HG02870 (cell line): ENCODE measurements around the gene MTOR.
"Not testable (repeated sequence)": the region's sequence is repeated elsewhere in the genome, so short reads cannot be mapped to it uniquely, and the experiment has no call there.

Experiments used
- ATAC-seq: cut with Tn5 transposase; IDR thresholded peaks from one replicate; pipeline ENCODE4 v1.9.1; 2021; ENCODE audit warnings: mild to moderate bottlenecking, moderate library complexity; ENCODE audit not compliant: unreplicated experiment

Gene MTOR

DNA sequence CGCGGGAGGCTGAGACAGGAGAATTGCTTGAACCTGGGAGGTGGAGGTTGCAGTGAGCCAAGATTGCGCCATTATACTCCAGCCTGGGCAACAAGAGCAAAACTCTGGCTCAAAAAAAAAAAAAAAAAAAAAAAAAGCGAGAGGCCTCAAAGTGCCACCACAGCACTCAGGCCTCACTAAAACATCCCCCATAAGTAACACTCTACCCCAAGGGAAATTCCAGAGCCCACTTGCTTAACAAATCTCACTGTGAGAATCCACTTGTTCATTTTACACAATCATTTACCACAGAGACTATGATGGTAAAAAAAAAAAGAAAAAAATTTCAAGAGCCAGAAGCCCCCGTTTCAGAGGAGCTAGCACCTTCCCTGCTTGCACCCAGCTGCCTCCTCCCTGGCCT is 136.4 kb downstream of the MTOR start:
- ATAC-seq, result no peak

- no peak for ATAC-seq
Observed at GRCh38 chr1:11124965-11125364, 137.4 kb downstream of the MTOR start.

DNA sequence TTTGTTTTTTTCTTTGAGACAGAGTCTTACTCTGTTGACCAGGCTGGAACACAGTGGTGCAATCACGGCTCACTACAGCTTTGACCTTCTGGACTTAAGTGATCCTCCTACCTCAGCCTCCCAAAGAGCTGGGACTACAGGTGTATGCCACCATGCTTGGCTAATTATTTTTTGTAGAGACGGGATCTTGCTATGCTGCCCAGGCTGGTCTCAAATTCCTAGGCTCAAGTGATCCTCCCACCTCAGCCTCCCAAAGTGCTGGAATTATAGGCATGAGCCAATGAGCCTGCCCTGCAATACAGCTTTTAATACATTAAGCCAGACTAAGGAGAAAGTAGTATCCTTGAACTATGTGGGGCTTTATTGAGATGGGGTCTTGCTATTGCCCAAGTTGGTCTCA is 146.0 kb downstream of the MTOR start:
- ATAC-seq, result no peak

GRCh38 chr1:11114966-11115365 is 147.4 kb downstream of the MTOR start:
- no peak for ATAC-seq

DNA sequence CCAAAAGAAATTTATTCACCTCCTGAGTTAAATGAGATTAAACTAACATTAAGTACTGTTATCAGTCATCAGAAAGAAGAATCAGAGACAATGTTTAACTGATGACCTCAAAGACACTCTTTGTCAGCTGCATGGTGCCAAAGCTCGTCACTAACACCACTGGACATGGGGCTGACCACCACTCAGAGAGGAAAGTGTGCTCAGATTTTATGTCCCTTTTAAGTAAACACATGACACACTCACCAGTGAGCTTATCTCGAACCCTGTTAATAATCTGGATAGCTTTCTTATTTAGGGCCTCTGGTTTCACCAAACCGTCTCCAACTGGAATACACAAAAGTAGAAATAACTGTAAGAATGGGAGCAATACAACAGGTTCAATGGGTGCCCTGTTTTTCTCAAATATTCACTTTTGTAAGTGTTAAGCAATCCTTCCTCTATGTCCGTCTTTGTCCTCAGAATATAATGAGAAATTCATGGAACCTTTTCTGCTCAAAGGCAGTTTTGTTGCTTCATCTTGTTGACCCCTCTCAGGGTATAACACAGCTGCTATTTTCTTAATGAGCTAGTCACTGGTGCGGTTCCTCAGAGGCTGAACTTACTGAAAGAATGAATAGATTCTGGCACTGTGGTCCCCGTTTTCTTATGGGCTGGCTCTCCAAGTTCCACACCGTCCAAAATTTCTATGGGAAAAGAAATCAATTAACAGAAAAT is 153.1 kb downstream of the MTOR start:
- ATAC-seq, result no peak

DNA sequence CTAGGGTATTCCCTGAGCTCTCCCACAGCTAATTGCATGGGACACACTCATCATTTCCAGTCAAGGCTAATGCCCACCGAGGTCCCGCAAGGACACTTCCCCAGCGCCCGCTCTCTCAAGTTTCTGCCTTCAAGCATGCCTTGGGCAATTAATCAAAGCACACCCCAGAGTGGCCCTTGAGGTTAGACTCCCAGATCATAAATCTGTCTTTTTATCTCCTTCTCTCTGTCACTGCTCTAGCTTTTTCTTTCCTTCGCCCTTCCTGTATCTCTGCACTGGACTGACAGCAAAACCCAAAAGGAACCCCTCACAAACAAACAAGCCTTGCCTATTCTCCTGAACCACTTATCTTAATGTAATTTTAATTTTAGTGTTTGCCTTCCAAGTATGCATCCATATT is 154.8 kb downstream of the MTOR start:
- ATAC-seq, result no peak

GRCh38 chr1:11105586-11105985 is 156.8 kb downstream of the MTOR start:
- no peak for ATAC-seq

GRCh38 chr1:11101347-11101746 is 161.0 kb downstream of the MTOR start:
- no peak for ATAC-seq

DNA sequence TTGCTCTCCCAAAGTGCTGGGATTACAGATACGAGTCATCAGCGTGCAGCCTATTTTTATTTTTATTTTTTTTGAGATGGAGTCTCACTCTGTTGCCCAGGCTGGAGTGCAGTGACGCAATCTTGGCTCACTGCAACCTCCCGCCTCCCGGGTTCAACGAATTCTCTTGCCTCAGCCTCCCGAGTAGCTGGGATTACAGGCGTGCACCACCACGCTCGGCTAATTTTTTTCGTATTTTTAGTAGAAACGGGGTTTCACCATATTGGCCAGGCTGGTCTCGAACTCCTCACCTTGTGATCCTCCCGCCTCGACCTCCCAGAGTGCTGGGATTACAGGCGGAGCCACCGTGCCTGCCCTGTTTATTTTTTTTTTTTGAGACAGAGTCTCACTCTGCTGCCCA is 161.5 kb downstream of the MTOR start:
- not testable (repeated sequence) for ATAC-seq

DNA sequence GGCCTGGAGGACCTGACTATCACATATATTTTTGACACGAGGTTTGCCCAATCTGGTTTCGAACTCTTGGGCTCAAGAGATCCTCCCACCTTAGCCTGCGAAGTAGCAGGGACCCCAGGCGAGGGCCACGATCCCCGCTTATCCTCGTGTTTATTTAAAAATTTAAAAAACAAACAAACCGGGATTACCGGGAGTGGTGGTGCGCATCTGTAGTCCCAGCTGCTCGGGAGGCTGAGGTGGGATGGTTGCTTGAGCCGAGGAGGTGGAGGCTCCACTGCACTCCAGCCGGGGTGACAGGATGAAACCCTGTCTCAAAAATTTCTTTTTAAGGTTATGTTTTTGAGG is 162.2 kb downstream of the MTOR start:
- ATAC-seq, result no peak

- ATAC-seq, result peak; percentile 80
Observed at GRCh38 chr1:11099310-11100148, 162.8 kb downstream of the MTOR start, which contains the start of gene EXOSC10. EXOSC10 (minus strand) TSS chr1:11099869; CDS start chr1:11099831, 38 bp downstream.

DNA sequence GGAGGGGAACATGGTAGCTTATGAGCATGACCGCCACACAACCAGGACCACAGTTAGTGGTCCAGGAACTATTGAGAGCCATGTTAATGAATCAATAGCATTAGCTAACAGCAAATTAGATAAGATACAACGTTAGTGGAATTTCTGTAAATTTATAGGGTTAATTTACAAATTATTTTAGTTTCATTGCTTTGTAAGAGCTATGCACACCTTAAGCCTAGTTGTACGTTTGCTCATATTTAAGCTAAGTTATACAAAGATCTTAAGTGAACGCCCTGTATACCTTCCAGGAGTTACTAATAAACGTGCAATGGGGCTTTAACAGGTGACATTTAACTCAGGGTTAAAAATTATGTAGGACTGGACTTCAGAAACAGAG is 163.4 kb downstream of the MTOR start:
- no peak for ATAC-seq

DNA sequence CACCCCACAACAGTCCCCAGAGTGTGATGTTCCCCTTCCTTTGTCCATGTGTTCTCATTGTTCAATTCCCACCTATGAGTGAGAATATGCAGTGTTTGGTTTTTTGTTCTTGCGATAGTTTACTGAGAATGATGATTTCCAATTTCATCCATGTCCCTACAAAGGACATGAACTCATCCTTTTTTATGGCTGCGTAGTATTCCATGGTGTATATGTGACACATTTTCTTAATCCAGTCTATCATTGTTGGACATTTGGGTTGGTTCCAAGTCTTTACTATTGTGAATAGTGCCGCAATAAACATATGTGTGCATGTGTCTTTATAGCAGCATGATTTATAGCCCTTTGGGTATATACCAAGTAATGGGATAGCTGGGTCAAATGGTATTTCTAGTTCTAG is 178.6 kb downstream of the MTOR start:
- ATAC-seq, result not testable (repeated sequence)

GRCh38 chr1:11080931-11081330 is 181.4 kb downstream of the MTOR start:
- ATAC-seq, result no peak

- ATAC-seq, result no peak
Observed at GRCh38 chr1:11078631-11079030, 183.7 kb downstream of the MTOR start.

DNA sequence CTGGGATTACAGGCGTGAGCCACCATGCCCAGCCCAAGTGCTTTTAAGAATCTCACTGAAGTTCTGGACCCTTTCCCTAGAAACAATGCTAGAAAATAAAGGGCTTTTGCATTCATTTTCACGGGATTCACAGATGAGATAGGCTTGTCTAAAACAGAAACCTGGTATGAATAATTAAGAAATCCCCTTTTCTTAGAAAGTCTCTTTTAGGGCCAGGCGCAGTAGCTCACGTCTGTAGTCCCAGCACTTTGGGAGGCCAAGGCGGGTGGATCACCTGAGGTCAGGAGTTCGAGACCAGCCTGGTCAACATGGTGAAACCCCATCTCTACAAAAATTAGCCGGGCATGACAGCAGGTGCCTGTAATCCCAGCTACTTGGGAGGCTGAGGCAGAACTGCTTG is 189.0 kb downstream of the MTOR start:
- ATAC-seq, result not testable (repeated sequence)

GRCh38 chr1:11072216-11072917 is 190.0 kb downstream of the MTOR start:
- no peak for ATAC-seq

- no peak for ATAC-seq
Observed at GRCh38 chr1:11071463-11072215, 190.7 kb downstream of the MTOR start.

DNA sequence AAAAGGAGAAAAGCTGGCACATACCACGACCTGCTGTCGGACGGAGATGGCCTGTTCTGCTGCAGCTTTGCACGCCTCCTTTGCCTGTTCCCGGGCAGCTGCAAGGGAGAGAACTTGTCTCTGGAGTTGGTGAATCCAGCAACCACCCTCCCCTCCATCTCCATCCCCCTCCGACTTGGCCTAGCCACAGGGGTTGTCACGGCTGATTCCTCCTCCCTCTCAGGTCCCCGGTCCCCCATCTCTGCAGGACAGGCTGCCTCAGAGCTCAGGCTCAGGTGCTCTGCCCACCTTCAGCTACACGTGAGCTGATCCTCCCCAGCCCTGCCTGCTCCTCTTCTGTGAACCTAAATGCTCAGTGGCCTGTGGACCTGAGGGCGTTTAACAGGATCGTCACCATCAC is 191.5 kb downstream of the MTOR start:
- ATAC-seq, result no peak

DNA sequence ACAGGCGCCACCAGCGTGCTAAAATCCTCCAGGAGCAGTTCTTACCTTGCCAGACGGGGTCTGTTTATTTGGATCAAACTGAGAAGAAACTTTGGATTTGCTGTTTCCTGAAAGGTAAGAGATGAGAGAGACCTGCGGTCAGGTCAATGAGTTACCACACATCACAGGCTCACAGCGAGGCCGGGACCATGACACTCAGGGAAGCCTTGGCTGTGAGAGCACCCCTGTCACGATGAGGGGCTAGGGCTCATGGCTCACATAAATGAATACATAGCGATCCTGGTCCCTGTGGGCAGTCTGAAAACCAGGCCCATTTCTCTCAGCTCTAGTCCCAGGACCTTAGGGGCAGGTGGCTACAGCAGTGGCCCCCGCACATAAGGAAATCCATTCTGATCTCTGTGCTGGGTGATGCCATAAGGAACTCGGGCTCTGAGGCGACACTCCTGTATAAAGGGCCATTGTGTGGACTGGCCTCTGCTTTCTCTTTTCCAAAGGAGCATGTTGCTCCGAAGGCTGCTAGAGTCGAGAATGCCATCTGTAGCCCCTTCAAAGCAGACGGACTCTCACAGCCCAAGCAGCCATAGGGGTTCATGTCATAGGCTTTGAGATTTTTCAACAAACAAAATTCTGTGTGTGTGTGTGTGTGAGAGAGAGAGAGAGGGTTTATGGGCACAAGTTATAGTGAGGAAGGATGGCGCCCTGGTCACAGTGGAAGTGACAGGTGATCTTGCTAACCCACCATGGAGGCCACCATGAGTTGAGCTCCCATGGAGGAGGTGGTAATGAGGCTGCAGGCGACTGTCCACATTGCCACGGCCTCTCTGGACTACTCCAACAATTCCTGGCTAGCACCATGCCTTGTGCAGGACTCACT is 193.5 kb downstream of the MTOR start:
- no peak for ATAC-seq
